Pons (tissue), 1 donor: ENCODE results near the gene IRF3.

ENCODE experiments used
- DNase-seq: peaks from one replicate; pipeline ENCODE4 v3.0.0-alpha.2; 2016; ENCODE audit warnings: low spot score

IRF3 gene

GRCh38 chr19:49687150-49687549 is 21.5 kb upstream of the IRF3 start:
- no peak for DNase-seq

DNA sequence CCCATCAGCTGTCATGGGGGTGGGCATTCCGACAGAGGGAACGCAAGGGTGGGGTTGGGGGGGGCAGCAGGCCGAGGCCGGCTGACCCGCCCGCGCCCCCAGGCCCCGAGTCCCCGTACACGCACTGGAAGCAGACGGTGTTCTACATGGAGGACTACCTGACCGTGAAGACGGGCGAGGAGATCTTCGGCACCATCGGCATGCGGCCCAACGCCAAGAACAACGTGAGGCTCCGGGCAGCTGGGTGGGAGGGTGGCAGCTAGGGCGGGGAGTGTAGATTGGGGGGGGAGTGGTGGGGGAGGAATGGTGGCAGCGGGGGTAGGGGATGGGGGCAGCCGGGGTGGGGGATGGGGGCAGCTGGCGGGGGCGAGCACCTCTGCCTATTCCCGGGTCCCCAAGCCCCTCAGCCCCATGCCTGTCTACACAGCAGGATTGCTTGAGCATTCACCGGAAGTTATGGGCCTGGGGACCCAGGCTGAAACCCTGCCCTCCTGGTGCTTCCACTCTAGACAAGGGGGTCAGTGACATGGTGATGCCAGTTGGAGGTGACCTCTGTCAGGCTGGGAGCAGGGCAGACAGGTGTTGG is 20.9 kb upstream of the IRF3 start:
- DNase-seq: no peak

DNA sequence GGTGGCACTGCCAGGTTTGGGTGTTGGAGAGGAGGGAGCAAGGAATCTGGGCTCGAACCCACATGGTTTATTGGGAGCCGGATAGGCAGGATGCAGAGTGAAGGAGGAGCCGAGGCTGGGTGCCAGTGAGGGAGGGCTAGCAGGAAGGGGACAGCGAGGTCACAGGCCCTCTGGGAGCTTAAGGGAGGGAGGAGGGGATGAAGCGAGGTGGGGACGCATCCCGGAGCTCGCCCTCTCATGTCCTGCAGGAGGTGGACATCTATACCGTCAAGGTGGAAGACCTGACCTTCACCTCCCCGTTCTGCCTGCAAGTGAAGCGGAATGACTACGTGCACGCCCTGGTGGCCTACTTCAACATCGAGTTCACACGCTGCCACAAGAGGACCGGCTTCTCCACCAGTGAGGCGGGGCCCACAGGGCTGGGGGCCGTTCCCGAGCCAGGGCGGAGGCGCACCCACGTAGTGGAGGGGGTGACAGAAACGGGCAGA is 20.2 kb upstream of the IRF3 start:
- no peak for DNase-seq

DNA sequence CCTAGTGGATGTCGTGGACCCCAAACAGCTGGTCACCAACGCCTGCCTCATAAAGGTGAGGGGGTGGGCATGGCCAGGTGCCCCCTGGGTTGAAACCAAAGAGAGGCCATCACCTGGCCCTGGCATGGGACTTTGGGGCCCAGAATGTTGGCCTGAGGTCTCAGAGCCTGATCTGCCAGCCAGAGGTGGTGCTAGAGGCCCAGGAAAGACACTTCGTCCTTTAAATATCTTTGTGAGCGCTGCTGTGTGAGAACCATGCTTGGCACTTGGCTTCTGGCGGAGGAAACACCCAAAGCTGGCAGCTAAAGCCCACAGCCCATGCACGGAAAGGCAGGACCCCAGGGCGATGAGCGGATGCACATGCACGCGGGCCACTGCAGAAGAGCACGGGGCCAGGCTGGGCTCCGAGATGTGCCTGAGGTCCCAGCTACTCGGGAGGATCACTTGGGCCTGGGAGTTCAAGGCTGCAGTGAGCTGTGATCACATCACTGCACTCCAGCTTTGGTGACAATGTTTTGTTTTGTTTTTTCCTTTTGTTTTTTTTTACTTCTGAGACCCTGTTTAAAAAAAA is 19.4 kb upstream of the IRF3 start:
- no peak for DNase-seq

DNA sequence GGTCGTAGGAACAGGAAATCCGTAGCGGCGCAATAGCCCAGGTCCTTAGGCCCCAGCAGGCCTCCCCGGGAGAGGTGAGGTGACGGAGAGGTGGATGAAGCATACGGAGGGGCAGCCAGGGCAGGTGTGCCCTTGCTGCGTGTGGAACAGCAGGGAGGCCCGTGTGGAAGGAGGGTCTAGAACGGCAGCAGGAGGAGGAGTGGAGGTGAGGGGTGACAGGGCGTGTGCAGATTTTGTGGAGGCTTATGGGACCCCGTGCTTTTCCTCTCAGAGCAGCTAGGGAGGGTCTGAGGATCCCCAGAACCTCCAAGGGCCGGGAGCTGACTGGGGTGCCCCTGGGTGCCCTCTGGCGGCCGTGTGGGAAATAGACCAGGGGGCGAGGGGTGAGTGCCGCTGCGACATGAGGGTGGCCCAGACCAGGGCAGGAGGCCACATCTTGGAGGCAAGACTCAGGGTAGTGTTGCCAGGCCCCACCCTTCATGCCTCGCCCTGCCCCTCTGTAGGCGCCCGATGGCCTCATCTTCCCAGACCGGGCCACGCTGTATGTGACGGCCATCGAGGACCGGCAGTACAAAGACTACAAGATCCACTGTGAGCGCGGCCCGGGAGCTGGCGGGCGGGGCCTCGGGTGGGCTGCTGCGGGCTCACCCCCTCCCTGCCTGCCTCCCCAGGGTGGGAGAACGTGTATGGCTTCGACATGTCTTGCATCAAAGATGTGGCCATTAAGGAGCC is 18.8 kb upstream of the IRF3 start:
- no peak for DNase-seq

DNA sequence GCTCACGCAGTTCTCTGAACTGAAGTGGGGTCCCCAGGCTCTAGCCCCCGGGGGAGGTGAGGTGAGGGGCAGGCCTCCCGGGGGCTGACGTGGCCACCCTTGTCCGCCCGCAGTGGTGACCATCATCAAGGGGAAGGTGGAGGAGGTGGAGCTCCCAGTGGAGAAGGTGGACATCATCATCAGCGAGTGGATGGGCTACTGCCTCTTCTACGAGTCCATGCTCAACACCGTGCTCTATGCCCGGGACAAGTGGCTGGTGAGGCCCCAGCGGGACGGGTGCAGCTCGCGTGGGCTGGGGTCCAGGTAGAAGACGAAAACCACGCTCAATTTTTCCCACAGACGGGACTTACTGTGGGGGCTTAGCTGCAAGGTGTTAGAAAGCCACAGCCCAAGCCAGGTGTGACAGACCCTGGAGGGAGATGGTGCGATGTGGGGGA is 18.2 kb upstream of the IRF3 start:
- no peak for DNase-seq

DNA sequence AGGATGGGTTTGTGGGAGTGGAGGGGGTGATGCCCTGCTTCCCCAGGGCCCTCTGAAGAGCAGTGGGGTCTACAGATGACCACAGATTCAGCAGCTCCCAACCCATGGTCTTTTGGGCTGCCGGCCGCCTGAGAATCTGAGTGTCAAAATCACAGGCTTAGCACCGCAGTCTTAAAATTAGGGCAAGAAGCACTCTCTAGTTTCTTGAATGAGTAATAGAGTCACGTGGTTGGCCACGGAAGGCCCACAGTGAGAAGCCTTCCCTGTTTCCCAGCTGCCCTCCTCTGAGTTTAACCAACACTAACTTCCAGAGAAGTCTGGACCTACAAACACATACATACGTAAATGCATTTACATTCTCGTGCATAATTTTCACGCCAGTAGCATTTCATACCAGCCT is 16.6 kb upstream of the IRF3 start:
- DNase-seq: no peak

GRCh38 chr19:49681830-49682229 is 16.2 kb upstream of the IRF3 start:
- no peak for DNase-seq

DNA sequence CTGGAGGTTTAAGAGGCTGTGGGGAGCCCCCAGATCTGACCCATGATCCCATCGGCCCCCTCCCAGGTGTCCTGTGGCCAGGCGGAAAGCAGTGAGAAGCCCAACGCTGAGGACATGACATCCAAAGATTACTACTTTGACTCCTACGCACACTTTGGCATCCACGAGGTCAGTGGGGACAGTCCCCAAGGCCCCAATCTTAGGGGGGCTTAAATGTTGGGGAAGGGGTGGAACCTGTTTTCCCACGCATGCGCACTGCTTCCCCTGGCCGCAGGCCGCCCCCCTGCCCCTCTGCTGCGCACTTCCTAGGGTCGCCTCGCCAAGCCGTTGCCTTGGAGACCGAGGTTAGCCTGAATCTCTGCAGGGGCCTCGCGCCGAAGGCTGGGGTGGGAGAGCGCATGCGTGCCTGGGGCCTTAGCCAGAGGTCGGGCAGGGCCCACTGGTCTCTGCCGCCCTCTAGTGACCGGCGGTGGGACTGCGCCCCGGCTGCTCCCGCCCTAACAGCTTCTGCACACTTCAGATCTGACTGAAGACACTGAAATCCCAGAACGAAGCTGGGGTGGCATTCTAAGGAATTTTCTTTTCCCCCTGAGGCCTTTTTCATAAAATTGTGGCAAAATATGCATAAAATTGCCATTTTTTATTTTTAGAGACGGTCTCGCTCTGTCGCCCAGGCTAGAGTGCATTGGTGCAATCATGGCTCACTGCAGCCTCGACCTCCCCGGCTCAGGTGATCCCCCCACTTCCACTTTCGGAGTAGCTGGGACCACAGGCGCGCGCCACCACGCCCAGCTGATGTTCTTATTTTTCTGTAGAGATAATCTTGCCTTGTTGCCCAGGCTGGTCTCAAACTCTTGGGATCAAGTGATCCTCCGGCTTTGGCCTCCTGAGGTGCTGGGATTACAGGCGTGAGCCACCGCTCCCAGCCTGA is 15.0 kb upstream of the IRF3 start:
- DNase-seq: peak; percentile 73

GRCh38 chr19:49679771-49680413 is 14.2 kb upstream of the IRF3 start:
- no peak for DNase-seq

DNA sequence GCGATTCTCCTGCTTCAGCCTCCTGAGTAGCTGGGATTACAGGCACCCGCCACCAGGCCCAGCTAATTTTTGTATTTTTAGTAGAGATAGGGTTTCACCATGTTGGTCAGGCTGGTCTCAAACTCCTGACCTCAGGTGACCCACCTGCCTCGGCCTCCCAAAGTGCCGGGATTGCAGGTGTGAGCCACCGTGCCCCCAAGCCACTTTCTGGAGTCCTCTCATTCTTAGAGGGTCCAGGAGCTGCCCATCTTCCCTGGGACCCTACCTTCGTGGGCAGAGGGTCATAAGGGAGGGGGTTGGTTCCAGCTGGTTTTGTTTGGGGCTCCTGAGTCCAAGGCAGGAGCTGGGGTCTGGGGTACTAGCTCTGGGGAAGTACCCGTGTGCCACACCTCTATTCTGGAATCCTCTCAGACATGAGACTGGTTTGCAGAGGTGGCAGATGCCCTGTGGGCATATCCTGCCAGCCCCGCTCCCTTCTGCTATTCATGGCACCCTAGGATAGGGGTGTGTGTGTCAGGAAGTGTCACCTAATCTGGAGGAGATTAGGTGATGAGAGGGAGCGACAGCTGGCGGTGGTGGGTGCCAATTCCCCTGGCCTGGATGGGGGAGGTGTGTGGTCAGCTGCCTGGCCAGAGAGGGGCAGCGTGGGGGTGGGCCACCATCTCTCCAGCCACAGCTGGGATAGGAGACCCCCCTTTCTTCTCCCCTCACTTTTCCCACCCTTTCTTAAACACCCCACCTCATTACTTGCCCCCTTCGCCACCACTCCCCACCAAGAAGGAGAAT is 13.5 kb upstream of the IRF3 start:
- no peak for DNase-seq

DNA sequence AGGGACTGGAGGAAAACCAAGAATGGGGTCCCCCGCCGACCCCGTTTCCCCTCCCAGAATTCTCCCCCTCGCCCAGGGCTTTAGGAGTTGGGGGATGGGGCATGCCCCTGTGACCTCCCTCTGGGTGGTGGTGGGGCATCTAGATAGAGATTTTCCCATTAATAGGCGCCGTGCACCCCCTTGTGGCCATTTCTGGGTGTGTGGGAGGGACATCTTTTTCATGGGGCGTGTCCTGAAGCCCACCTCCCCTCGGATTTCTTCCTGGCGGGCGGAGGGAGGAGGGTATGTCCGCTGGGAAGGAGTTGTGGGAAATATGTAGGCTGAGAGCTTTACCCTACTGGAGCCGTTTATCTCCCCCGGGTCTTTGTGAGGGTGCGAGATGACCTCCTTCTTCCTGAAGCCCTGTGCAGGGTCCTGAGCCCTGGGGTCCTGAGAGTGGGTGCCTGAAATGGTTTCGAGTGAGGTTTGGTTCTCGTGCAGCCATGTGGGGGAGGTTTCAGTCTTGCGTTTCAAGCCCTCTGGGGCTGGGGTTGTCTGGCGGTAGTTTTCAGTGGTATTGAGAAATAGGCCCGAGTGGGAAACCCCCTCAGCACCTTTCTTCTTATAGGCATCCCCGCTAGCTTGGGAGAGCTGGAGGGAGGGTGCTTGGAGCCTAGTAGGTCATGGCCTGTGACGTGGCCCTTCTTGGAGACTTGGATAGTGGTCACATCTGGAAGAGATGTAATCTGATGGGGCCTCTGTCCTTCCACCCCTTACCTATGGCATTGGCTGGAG is 12.4 kb upstream of the IRF3 start:
- peak; percentile 72 for DNase-seq

GRCh38 chr19:49677231-49677900 is 11.7 kb upstream of the IRF3 start, which contains the start of gene PRMT1:
PRMT1 (plus strand) TSS chr19:49677271; CDS start chr19:49677281, 10 bp downstream.
- no peak for DNase-seq

- DNase-seq: peak; percentile 100
Observed at GRCh38 chr19:49676784-49677230, 11.2 kb upstream of the IRF3 start.

- no peak for DNase-seq
Observed at GRCh38 chr19:49676136-49676783, 10.6 kb upstream of the IRF3 start.

GRCh38 chr19:49672131-49672919 is 6.7 kb upstream of the IRF3 start:
- peak; percentile 67 for DNase-seq

DNA sequence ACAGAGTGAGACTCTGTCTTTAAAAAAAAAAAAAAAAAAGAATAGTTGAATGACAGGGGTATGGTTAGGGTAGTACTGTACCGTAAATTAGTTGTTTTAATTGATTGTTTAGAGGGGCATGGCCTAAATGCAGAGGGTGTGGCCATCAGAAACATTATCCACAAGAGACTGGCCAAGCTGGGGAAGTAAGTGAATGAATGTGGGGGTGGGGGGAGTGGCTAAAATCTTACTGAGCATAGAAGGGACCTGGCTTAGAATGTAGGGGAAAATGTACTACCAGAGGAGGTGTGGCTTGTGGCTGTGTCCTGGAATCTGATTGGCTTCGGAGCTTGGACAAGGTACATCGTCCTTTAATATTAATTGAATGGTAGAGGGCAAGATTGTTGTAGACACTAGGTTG is 3.9 kb upstream of the IRF3 start:
- no peak for DNase-seq

DNA sequence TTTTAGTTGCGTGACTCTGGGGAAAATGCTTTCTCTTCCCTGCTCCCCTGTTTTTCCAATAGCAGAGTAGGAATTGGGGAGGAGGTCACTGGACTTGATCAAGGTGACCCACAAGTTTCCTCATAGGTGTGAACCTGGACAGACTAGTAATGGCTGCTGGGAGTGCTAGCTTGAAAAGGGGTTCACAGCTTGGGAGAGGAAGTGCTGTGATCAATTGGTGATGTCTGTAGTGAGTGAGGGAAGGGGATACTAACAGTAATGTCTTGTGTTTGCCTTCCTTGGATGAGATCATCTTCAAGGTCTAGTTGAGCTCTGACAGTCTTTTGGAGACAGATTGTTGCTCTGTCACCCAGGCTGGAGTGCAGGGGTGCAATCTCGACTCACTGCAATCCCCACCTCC is 1.8 kb upstream of the IRF3 start:
- DNase-seq: no peak
